ENCODE data around the gene GULP1.
"Not testable (repeated sequence)": the region's sequence is repeated elsewhere in the genome, so short reads cannot be mapped to it uniquely, and the experiment has no call there.

The GULP1 gene

DNA sequence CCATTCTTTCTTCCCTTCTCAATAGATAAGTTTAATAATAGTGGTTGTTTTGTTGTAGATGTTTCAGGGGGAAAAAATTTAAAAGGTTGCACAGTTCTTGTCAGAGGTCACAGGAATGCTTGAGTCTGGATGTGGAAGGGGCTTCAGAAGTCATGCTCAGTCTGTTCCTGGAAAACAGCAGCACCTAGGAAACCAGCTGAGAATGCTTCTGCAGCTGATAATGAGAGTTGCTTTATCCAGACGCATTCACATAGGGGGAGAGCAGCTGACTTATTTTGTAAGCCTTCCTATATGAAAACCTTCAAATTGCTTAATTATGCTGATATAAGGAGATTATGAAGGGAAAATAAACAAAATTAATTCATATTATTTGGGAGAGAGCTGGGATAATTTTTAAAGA is 235.5 kb downstream of the GULP1 start:
- no peak for DNase-seq (ENCODE audit: low read depth)

DNA sequence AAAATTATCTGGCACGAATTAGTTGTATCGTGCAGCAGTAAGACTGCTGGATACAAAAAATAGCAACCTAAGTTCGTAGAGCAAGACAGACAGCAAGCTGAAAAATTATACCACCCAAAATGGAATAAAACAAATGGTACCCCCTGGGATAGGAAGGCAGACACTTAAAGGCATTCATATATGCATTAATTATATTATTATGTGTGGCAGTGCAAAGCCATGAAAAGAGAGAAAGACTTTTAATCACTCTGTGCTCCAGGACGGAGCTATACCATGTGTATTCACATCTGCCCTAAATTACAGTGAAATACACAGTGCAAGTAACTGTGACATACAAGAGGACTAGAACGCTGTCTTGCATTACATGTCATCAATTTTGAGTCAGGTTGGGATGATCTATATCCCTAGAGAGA is 235.9 kb downstream of the GULP1 start:
- no peak for DNase-seq (ENCODE audit: low read depth)

DNA sequence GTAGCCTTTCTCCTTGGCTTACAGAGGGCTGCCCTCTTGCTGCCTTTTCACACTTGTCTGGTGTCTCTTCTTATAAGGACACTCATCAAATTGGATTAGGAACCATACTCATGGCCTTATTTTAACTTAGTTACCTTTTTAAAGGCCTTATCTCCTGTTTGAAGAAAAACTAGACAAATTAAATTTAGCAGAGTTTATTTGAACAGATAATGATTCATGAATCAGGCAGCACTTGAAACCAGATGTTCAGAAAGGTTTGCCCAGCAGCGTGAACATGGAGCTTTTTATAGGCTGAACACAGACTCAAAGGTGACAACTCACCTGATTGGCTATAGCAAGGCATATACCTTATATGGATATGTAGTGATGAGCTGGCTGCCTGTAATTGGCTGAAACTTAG is 238.0 kb downstream of the GULP1 start:
- no peak for DNase-seq (ENCODE audit: low read depth)

DNA sequence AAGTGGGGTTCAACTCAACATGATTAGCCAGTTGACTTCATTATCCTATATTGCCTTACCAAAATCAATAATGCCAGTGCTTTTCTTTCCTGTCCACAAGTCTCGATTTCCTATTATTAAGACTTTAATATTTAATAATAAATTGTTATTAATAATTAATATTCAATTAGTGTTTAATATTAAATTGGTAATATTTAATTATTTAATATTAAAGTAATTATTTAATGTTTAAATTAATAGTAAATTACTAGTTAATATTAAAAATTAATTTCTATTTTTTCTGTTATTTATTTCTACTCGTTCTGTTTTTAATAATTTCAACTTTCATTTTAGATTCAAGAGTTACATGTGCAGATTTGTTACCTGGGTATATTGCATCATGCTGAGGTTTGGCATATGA is 243.2 kb downstream of the GULP1 start:
- DNase-seq (ENCODE audit: low read depth) = no peak

DNA sequence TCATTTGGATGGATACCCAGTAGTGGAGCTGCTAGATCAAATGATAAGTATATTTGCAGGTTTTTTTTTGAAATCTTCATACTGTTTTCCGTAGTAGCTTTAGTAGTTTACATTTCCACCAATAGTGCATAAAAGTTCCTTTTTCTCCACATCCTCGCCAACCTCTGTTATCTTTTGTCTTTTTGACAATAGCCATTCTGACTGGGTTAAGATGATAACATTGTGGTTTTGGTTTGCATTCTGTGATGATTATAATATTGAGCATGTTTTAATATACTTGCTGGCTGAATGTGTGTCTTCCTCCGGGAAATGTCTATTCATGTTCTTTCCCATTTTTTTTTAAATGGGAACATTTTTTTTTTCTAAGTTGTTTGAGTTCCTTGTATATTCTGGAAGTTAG is 260.0 kb downstream of the GULP1 start:
- DNase-seq (ENCODE audit: low read depth) = no peak

DNA sequence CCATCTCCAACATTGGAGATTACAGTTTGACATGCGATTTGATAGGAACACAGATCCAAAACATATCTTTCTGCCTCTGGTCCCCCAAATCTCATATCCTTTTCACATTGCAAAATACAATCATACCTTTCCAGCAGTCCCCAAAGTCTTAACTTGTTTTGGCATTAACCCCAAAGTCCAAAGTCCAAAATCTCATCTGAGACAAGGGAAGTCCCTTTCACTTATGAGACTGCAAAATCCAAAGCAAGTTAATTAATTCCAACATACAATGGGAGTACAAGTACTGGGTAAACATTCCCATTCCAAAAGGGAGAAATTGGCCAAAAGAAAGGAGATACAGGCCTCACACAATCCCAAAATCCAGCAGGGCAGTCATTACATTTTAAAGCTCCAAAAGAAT is 265.4 kb downstream of the GULP1 start:
- no peak for DNase-seq (ENCODE audit: low read depth)

DNA sequence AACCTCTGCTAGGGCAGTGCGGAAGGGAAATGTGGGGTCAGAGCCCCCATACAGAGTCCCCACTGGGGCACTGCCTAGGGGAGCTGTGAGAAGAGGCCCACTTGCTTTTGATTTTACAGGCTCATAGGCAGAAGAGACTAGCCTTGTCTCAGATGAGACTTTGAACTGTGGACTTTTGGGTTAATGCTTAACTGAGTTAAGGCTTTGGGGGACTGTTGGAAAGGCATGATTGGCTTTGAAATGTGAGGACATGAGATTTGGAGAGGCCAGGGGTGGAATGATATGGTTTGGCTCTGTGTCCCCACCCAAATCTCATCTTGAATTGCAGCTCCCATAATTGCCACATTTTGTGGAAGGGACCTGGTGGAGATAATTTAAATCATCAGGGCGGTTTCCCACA is 267.8 kb downstream of the GULP1 start:
- not testable (repeated sequence) for DNase-seq (ENCODE audit: low read depth)

DNA sequence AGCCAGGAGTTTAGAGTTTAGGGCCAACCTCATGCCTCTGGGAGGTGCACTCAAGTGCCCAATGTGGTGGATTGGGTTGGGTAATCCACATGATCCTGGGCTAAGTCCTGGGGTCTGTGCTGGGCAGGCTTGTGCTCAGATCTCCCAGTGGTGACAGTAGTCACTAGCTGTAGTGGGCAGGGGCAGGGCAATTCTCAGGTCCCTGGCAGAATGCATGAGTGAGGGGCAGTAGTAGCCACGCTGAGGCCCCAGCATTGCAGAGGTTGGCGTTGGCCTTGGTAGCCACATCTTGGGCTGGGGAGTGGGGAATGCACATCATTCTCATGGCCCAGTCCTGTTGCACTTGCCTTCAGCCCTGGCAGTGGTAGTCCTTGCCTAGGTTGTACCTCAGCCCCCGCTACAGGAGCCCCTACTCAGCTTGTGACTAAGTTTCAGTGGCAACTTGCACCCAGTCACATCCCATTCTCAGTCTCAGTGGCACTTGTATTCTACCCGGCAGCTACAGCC is 269.9 kb downstream of the GULP1 start:
- DNase-seq (ENCODE audit: low read depth) = no peak

DNA sequence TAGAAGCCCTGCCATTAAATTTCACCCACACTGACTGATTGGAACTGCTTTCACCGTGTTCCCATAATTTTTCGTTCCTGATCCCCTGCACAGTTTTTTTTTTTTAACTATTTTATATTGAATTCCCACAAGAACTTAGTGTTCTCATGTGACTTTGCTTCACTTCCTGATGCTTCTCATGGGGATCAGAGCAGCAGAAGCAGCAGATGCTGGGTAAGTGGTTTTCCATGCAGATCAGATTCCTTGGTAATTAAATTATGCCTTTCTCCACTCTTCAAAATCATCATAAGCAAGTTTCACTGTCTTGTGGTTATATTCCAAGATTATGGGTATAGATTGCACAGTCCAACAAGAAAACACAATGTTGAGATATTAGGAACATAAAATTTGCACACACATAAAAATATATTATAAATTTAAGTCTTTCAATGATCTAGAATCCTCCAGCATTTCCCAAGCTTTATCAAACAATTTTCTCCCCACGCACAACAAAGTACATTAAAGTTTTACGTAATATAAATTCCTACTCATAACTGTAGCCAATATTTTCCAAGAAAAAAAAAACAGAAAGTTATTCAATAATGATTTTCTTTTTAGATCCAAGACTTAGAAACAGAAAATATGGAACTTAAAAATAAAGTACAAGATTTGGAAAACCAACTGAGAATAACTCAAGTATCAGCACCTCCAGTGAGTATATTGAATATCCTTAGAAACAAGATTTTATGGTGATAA is 277.9 kb downstream of the GULP1 start:
- no peak for DNase-seq (ENCODE audit: low read depth)

DNA sequence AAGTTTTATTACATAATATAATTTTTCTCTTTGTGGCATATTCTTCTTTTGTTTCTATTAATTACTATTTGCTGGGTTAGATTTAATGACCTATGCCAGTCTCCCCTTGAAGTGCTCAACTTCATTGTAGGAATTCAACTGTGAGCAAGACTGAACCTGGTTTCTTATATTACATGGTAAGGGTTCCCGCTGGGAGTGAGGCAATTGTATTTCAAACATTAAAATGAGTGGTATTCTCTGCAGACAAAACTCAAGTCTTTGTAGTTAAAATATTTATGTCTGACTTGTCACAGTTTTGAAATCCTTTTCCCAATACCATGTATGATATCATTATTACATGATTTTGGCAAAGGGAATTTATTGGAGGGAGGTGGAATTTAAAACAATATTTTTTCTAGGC is 278.7 kb downstream of the GULP1 start:
- no peak for DNase-seq (ENCODE audit: low read depth)

DNA sequence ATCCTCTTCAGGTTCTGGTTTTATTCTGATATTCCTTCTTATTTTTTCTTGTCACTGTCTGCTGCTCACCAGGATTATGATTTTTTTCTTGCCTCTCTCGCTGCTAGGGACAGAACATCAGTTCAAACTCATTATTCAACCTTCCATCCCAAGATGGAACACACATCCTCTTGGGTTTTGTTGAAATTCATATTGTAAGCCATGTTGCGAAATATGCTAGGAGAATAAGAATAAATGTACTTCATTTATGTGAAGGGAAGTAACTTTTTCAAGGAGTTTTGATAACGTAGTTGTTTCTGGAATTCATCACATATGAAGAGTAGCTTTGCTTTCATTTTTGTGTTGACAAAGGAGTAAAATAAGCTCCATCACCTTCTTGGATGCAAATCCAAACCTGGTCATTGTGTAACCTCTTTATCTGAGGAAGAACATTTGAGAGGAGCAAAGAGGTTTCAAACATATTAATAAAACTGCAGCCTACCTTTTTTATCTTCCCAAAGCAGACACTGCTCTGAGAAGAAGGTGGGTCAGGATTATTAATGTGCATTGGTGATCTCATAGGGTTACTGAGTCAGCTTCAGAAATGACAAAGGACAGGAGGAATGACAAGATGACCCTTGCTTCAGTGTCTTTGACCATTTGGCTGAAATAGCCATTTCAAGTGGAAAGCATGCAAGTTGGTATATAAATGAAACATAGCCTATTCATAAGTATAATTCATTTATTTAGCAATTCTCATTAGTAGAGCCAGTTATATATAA is 280.0 kb downstream of the GULP1 start:
- DNase-seq (ENCODE audit: low read depth) = no peak

DNA sequence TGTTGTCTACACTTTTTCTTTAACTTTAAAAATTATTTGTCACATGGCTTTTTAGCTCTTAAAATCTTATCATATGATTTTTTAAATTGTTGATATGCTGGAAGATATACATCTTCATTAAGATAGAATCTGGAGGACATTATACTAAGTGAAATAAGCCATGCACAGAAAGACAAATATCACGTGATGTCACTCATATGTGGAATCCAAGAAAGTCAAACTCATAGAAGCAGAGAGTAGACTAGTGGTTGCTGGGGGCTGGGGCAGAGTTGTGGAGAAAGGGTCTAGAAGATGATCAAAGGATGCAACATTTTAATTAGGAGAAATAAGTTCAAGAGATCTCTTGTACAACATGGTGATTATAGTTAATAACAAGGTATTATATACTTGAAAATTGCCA is 280.9 kb downstream of the GULP1 start:
- DNase-seq (ENCODE audit: low read depth) = no peak

DNA sequence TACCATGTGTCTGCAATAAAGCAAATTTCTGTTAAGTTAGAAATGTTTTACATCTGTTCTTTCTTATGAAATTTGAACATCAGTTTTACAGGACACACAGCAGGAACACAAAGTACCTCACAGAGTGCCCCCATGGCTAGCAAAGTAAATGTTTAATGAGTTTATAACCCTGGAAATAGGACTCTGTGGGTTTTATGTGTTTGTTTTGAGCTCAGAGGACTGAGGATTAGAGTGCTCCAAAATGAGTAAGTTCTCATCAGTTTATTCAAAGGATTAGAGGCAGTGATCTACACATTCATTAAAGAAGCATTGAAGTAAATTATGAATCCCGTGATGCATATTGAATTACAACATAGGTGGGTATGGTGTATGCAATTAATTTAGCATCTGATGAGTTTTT is 281.8 kb downstream of the GULP1 start:
- no peak for DNase-seq (ENCODE audit: low read depth)

DNA sequence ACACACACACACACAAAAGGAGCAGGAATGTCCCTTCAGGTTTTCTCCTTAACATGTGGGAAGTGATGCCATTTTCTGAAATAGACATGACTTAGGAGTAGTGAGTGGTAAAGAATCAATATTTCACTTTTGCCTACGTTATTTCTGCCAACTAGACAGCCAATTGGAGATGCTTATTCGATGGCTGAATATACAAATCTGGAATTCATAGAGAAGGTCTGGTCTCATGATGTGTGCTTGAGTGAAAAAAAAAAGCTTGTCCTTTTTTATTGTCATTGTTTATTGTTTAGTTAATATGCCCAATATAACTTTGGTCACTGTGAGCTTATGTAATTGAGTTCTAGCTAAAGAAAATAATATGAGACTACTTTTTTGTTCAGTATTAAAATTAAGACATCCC is 284.3 kb downstream of the GULP1 start:
- DNase-seq (ENCODE audit: low read depth) = no peak

DNA sequence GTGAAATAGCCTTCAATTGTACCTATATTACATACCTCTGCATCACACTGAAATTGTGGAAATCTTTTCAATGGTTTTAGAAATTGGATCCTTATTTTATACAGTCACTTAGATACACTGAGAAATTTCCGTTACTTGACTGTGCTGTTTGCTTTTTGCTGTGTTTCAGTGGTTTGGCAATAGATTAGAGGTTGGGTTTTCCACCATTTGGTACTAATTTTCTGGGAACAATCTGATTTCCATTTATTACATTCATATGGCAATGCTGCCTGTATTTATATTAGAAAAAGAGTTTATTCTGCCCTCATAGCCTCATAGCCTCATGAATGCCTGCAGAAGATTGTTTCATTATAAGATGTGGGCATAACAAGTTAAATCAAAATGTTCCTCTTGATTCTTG is 285.0 kb downstream of the GULP1 start:
- no peak for DNase-seq (ENCODE audit: low read depth)

DNA sequence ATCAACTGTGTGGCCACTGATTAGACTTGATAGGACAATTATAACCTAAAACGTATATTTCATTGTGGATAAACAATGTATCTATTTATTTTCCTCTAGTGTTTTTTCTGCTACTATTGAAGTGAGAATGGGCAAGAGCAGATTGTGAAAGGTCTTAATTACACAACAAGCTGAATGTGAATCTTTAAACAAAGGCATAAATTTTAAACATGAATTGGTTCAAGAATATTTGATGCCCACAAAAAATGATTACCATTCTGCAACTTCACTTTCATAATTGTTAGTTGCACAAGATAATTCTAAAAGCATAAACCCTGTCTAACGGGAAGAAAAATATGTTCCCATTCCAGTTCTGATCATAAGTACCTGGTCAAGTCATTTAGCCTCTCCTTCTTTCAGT is 285.6 kb downstream of the GULP1 start:
- DNase-seq (ENCODE audit: low read depth) = no peak

DNA sequence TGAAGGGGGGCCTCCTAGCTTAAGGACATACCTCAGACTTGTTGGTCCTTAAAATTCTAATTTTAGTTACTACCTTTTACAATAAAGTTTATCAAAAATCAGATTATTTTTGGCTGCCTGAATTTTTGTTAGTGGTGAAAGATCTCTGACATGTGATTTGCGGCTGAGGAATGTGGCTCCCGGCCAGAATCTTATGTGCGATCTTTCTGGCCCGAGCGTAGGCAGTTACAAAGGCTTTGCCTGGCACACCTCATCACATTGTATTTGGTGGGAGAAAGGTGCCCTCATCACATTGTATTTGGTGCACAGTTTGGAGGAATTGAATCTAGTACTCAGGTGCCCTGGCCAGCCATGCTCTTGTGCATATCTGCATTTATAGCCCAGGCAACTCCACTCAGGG is 289.1 kb downstream of the GULP1 start:
- DNase-seq (ENCODE audit: low read depth) = no peak

DNA sequence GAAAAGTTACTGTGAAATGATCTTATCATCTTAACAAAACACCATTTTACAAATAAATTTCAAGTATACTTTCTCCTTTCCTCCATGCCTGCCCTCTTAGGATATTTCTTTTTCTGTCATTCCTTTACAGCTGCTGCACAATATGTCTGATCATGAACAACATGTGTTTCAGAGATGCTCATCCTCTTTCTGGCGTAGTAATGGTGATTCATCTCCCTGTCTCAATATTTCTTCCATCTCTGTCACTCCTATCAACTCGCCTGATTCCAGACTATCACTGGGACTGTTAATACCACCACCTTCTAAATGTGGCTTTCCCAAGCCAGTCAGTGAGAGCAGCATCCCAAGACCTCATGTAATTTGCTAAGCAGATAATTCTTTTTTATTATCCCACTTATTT is 290.5 kb downstream of the GULP1 start:
- DNase-seq (ENCODE audit: low read depth) = no peak

DNA sequence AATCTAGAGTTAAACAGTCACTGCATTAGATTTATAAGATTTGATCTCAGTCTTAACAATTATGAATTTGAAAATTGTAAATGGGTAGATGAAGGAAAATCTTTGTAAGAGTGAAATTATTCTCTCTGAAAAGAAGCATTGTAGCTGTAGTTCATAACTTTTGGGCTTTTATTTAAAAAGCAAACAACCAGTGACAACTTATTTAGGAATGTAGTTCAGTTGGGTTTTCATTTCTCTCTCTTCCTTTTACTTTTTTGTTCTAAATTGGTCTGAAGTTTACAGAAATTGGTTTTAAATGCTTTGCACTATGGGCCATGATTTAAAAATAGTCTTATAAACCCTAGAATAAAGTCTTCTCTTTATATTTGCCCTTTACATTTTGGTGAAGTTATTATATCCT is 296.6 kb downstream of the GULP1 start:
- DNase-seq (ENCODE audit: low read depth) = no peak

DNA sequence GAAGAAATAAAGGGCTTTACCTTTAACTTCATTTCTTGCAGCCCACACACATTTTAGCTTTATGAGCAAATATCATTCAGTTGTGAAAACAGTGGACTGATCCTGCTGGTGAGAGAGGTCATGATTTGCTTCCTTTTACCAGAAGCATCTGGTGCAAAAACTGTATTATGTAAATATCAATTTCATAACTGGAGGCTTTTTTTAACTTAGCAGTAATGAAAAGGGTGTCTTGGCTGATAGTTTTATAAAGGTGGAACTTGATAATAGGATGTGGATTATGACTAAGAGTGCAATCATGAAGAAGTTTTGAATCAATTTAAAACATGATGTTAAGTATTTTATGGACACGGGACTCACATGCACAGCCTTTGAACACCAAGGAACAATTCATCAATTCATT is 304.4 kb downstream of the GULP1 start:
- no peak for DNase-seq (ENCODE audit: low read depth)

DNA sequence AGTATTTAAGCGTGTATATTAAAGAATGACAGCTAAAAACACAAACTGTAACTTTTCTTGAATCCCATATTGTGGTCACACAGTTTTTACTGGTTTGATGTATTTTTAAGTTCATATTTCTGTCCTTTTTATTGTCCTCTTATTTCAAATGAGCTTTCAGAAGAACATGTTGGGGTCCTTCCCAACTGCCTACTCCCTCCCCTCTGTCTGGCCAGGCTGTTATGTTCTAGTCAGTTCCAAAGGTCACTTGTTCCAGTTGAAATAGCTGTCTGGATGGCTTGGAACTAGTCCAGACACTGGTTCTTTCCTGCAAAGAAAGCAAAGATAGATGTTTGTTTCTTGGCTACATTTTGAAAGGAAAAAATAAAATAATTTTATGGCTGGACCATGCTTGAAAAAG is 306.9 kb downstream of the GULP1 start:
- DNase-seq (ENCODE audit: low read depth) = no peak

DNA sequence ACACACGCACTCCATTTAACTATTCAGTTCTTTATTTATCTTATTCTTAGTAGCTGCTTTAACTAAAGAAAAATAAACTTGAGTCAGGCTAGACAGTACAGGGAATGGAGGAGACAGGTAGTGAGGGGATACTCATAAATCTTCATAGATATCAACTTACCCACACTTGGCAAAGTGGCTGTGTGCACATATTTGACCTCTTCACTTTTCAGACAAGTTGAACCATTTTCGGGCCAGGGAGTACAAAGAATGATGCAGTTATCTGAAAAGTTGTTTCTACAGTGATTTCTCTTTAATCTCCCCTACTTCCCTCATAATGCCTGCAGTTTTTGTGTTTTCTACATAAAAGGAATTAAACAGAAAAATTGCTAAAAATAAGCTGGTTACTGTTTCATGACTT is 307.5 kb downstream of the GULP1 start:
- no peak for DNase-seq (ENCODE audit: low read depth)

DNA sequence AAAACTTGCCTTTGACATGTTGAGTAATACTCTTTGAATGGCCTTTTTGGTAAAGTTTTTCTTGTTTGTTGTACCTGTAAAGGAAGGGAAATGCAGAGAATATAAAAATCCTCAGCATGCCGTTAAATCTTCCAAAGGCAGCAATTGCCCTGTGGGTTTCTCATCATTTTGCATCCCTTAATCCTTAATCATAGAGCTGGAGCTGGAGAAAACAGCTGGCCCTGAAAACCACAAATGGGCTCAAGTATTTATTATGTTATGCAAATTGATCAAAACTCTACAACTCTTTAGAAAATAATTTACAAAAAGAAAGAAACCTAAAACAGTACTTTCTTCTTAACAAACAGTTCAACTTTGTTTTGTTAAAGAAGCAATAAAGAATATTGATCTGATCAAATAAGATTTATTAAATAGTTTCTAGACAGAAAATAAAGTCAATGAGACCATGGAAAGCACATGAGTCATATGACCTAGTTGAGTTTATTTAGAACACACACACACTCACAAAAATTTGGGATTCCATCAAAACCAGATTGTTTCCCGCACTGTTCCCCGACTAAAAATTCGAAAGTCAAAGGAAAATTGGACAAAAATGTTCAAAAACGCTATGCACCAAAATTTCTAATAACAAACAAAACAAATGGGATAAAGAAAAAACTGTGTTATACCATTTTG is 309.0 kb downstream of the GULP1 start:
- no peak for DNase-seq (ENCODE audit: low read depth)
